ENCODE data around the gene CREG1. TPM values are rescaled to one million over a fixed set of nuclear protein-coding genes. Genes with fewer than 3 reads are reported as not detected.

The CREG1 gene
- total and polyA plus RNA-seq, 2 of the 8 experiments (the other 6 are each of a cell fraction or from before 2014, with no cell fraction given) = 29.8 to 30.1 TPM

DNA sequence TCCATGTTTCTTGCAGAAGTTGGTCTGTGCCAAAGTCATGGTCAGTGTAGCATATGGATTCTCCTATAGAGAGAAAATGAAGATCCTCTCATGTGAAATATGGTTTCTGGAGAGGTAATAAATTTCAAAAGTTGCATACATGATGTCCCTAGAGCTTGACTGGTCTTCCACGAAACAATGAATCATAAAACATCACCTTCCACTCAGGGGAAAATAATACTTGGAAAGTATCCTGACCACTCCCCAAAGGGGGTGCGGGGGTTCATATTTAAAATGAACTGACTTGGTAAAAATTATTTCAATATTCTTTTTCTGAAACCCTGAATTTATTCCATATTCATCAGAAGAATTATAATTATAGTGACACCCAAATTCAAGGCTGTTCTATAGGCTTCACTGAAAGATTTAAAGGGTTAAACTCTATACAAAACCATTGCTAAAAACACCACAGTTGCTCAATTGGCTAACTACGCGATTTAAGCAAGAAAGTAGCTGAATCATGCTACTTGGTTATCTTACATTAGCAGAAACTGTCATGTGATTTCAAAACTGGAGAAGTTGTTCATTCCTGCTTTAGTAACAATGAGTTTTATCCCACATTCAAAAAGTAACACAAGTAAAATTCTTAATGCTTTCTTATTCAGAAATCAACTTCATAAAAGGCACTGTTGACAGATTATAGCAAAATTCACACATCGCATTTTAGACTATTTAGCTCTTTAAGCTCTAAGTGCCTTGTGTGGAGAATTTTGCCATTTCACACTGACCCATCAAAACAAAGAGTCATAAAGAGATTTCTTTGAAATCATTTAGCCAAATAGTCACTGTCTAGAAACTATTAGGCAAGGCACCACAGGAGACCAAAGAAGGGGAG, 5.3 kb downstream of the CREG1 start:
- 0 out of 4 replicates have a peak, but pooled peaks cover 0 to 2% of the 10 kb centered on the region in 2 experiments for H3K79me2 ChIP-seq (ENCODE audit: control insufficient read depth in 1 of 2, insufficient read depth in 2 of 2, low read length in 2 of 2)
- H2BK120ac ChIP-seq (replicated peaks; ENCODE audit: low read depth, low read length) = no peak overlapping the region
- H3K18ac ChIP-seq (ENCODE audit: extremely low read depth, low read length) = no peak overlapping the region
- no peak overlapping the region for H2BK15ac ChIP-seq (ENCODE audit: low read length)
- no peak overlapping the region for H2BK5ac ChIP-seq (ENCODE audit: low read depth, low read length)
- H3K27ac ChIP-seq (ENCODE audit: low read depth, low read length) = no peak overlapping the region
- 90% methylated on average over 5 of the region's 5 CpGs; no CpG with 5 or more reads in 1 of the 2 experiments for WGBS, 2 experiments (ENCODE audit: extremely low coverage in 1 of 2, insufficient coverage in 1 of 2, insufficient read length in 1 of 2, insufficient replicate concordance in 2 of 2, low coverage in 1 of 2, low lambda C conversion rate in 2 of 2, missing lambda C conversion rate in 1 of 2)
- no peak overlapping the region for H3K4me3 ChIP-seq (ENCODE audit: extremely low read depth in 1 of 4, insufficient read depth in 2 of 4, low read depth in 3 of 4, low read length in 4 of 4)
- no peaks in the 10 kb centered on the region; a peak in 1 of 7 replicates for H3K4me1 ChIP-seq (replicated peaks in 1 of 4; ENCODE audit: control insufficient read depth in 3 of 4, insufficient read depth in 4 of 4, low read length in 3 of 4)
- H3K56ac ChIP-seq (replicated peaks; ENCODE audit: insufficient read length, low read depth, low read length) = no peak overlapping the region
- no peak overlapping the region for H3K23ac ChIP-seq (ENCODE audit: insufficient read length)
- 0 out of 2 replicates have a peak, but pooled peaks cover 2% of the 10 kb centered on the region for H3K79me1 ChIP-seq (ENCODE audit: low read depth, low read length)
- H3K4ac ChIP-seq (replicated peaks; ENCODE audit: insufficient read length, low read depth, low read length) = no peak overlapping the region
- no peak for DNase-seq (ENCODE audit: low read depth in 1 of 2, low spot score in 2 of 2)
- POLR2A ChIA-PET (ENCODE audit: partially characterized antibody) = interaction anchor here (2.9 kb wide), 1 partner anchor 8 kb away, joined by 9 read pairs; no protein-coding TSS in a partner anchor
- no peak overlapping the region for H4K5ac ChIP-seq (ENCODE audit: insufficient read length, low read depth, low read length)
- H2AFZ ChIP-seq (ENCODE audit: low read length) = no peak overlapping the region
- no peak overlapping the region for H3K9ac ChIP-seq (replicated peaks in 1 of 4; ENCODE audit: extremely low read depth in 1 of 4, low read depth in 3 of 4, low read length in 3 of 4)
- no peak overlapping the region for H3K14ac ChIP-seq (ENCODE audit: insufficient read length)
- H4K20me1 ChIP-seq (replicated peaks in 1 of 2; ENCODE audit: control insufficient read depth in 1 of 2, insufficient read depth in 2 of 2, low read length in 2 of 2) = peaks cover 0 to 1% of the 10 kb centered on the region in 2 experiments
- no peak overlapping the region for H4K8ac ChIP-seq (ENCODE audit: extremely low read depth, insufficient read depth, low read length)
- CTCF ChIA-PET (ENCODE audit: partially characterized antibody) = interaction anchor here (0.8 to 7.2 kb wide), 6 partner anchors 8 to 59 kb away, joined by 3 to 70 read pairs (median 4); no protein-coding TSS in a partner anchor
- H2BK12ac ChIP-seq (ENCODE audit: low read depth, low read length) = no peak overlapping the region
- peaks cover 3% of the 10 kb centered on the region; the same call in 1 of the 2 replicates for H3K23me2 ChIP-seq (ENCODE audit: low read depth, low read length)
- no peaks in the 10 kb centered on the region for H3K9me3 ChIP-seq (ENCODE audit: insufficient read depth in 2 of 2, low read depth in 1 of 2, low read length in 1 of 2)
- H2AK5ac ChIP-seq (ENCODE audit: low read depth, low read length) = no peak overlapping the region
- no peak overlapping the region for H4K91ac ChIP-seq (replicated peaks; ENCODE audit: insufficient read length, low read length)
- FAIRE-seq = no peak
- H2BK20ac ChIP-seq (ENCODE audit: low read length) = no peak overlapping the region
- H3K36me3 ChIP-seq (ENCODE audit: control insufficient read depth in 2 of 4, insufficient read depth in 4 of 4, low read length in 3 of 4) = peaks cover 0 to 14% (median 0%) of the 10 kb centered on the region in 4 experiments; a peak in 3 of 8 replicates
- H3K27me3 ChIP-seq (replicated peaks in 1 of 4; ENCODE audit: control insufficient read depth in 3 of 4, extremely low read depth in 1 of 4, insufficient read depth in 3 of 4, low read length in 3 of 4) = no peaks in the 10 kb centered on the region; a peak in 2 of 7 replicates
- H3K4me2 ChIP-seq (ENCODE audit: insufficient read depth in 1 of 2, low read depth in 2 of 2, low read length in 2 of 2) = no peak overlapping the region
- TF ChIP-seq, protein P1, sequence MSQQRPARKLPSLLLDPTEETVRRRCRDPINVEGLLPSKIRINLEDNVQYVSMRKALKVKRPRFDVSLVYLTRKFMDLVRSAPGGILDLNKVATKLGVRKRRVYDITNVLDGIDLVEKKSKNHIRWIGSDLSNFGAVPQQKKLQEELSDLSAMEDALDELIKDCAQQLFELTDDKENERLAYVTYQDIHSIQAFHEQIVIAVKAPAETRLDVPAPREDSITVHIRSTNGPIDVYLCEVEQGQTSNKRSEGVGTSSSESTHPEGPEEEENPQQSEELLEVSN (IDR thresholded peaks at IDR 0.05) = no peak
- TF ChIP-seq SIN3A (conservative IDR thresholded peaks at IDR 0.05 in 1 of 2, IDR thresholded peaks at IDR 0.05 in 1 of 2; ENCODE audit: low read depth in 1 of 2, low read length in 2 of 2) = no peak
- no peak for TF ChIP-seq HDAC6 (IDR thresholded peaks at IDR 0.05; ENCODE audit: low read depth, low read length)
- no peak for TF ChIP-seq RNF2 (IDR thresholded peaks at IDR 0.05; ENCODE audit: borderline replicate concordance, low read depth, low read length, missing control alignments, poor library complexity, severe bottlenecking)
- no peak for TF ChIP-seq TBP (IDR thresholded peaks at IDR 0.05; ENCODE audit: low read depth, low read length)
- TF ChIP-seq, protein P2, sequence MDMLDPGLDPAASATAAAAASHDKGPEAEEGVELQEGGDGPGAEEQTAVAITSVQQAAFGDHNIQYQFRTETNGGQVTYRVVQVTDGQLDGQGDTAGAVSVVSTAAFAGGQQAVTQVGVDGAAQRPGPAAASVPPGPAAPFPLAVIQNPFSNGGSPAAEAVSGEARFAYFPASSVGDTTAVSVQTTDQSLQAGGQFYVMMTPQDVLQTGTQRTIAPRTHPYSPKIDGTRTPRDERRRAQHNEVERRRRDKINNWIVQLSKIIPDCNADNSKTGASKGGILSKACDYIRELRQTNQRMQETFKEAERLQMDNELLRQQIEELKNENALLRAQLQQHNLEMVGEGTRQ (IDR thresholded peaks at IDR 0.05; ENCODE audit: low read length) = no peak
- no peak for TF ChIP-seq RFX5 (IDR thresholded peaks at IDR 0.05; ENCODE audit: borderline replicate concordance, low read depth, low read length)
- no peak for TF ChIP-seq POU5F1 (IDR thresholded peaks at IDR 0.05; ENCODE audit: low read depth, low read length)
- no peak for TF ChIP-seq JUND (IDR thresholded peaks at IDR 0.05; ENCODE audit: low read length)

All from H1 (cell line).